Esophagus muscularis mucosa (tissue), 4 donors: ENCODE data around the gene FBN1.

ENCODE experiments used
- CTCF ChIP-seq, 3 experiments: fragments of 200-600 bp in 2 of 3; fragments of 450-650 bp in 1 of 3; sonication (generic) in 2 of 3; IDR thresholded peaks; one replicate each; pipeline ENCODE4 v1.5.1; 2017 to 2019; ENCODE audit warnings: antibody characterized with exemption in 3 of 3, mild to moderate bottlenecking in 2 of 3, moderate library complexity in 1 of 3
- EP300 ChIP-seq: sonication (generic); formaldehyde crosslinking; IDR thresholded peaks from one replicate; pipeline ENCODE4 v1.6.1; 2017; ENCODE audit warnings: antibody characterized with exemption
- POLR2A ChIP-seq: fragments of 450-650 bp; IDR thresholded peaks from one replicate; pipeline ENCODE4 v1.6.1; 2017; ENCODE audit warnings: antibody characterized with exemption, moderate library complexity, mild to moderate bottlenecking, low read depth
- POLR2AphosphoS5 ChIP-seq, 2 donors: sonication (generic); formaldehyde crosslinking; IDR thresholded peaks; one replicate each; pipeline ENCODE4 v1.6.1; 2017; ENCODE audit warnings: antibody characterized with exemption in 2 of 2

- TF ChIP-seq POLR2A (no peak), CTCF (IDR thresholded peaks at IDR 0.05) (no peak), EP300 (no peak), POLR2AphosphoS5 (IDR thresholded peaks at IDR 0.05) (no peak)
Observed at GRCh38 chr15:48580736-48581135, 64.8 kb downstream of the FBN1 start.
